SU-DHL-6 (cell line): ENCODE measurements around the gene ATRN.

Experiments
- CTCF ChIP-seq: fragments of 200-600 bp; sonication (generic); IDR thresholded peaks from one replicate; pipeline ENCODE4 v1.5.1; 2017; ENCODE audit warnings: antibody characterized with exemption, mild to moderate bottlenecking, low read length, moderate library complexity; ENCODE audit not compliant: insufficient read depth, poor library complexity, severe bottlenecking
- EZH2phosphoT487 ChIP-seq: fragments of 200-600 bp; sonication (generic), shearing (Covaris generic); conservative IDR thresholded peaks from 2 replicates; pipeline ENCODE4 v1.6.1; 2018; ENCODE audit warnings: mild to moderate bottlenecking, antibody characterized with exemption, low read length, moderate library complexity, mixed read lengths

- no peak for TF ChIP-seq CTCF
- TF ChIP-seq EZH2phosphoT487: no peak
These were observed 21.5 kb upstream of the ATRN start for GRCh38 chr20:3449319-3449718.
